GM13976 (cell line): ENCODE measurements around the gene RSAD1.

Experiments used
- DNase-seq: peaks from one replicate; pipeline ENCODE4 v3.0.0; 2012; ENCODE audit warnings: low spot score
- CTCF ChIP-seq: IDR thresholded peaks from 2 replicates; pipeline ENCODE4 v1.5.1; 2012; ENCODE audit warnings: borderline replicate concordance, mild to moderate bottlenecking; ENCODE audit not compliant: insufficient read depth; ENCODE audit errors: extremely low read depth, missing control alignments, control extremely low read depth
- in situ Hi-C: fragments of 300-500 bp; cut with MboI; formaldehyde crosslinking; loops from one replicate; pipeline ENCODE4 v1.12.0; 2022; ENCODE audit warnings: low sequenced_read_pairs, mixed read lengths, inconsistent platforms; ENCODE audit not compliant: unreplicated experiment

The RSAD1 gene

GRCh38 chr17:50483266-50483665, 4.6 kb downstream of the RSAD1 start:
- TF ChIP-seq CTCF = no peak
- in situ Hi-C loops = no loop called here
- no peak for DNase-seq

GRCh38 chr17:50484386-50485155, 5.9 kb downstream of the RSAD1 start:
- no peak for TF ChIP-seq CTCF
- DNase-seq = no peak
- in situ Hi-C loops = no loop called here

GRCh38 chr17:50487213-50488096, 8.8 kb downstream of the RSAD1 start:
- in situ Hi-C loops = no loop called here
- TF ChIP-seq CTCF = no peak
- no peak for DNase-seq

- in situ Hi-C loops = no loop called here
Measured at GRCh38 chr17:50488880-50489279, 10.2 kb downstream of the RSAD1 start.

GRCh38 chr17:50491505-50491904, 12.8 kb downstream of the RSAD1 start:
- DNase-seq = no peak
- in situ Hi-C loops = loop anchor here (5.0 kb wide), 1 partner anchor 51 kb away; no protein-coding TSS in a partner anchor
- TF ChIP-seq CTCF = no peak

More at GRCh38 chr17:50488880-50489279, 10.2 kb downstream of the RSAD1 start:
- no peak for DNase-seq
- TF ChIP-seq CTCF = no peak

GRCh38 chr17:50492214-50492613, 13.6 kb downstream of the RSAD1 start:
- in situ Hi-C loops = loop anchor here (5.0 kb wide), 1 partner anchor 50 kb away; no protein-coding TSS in a partner anchor
- TF ChIP-seq CTCF = no peak

More at GRCh38 chr17:50492214-50492613, 13.6 kb downstream of the RSAD1 start:
- no peak for DNase-seq
